IPS-11a (cell line): ENCODE measurements around the gene COL18A1.
"Not testable (repeated sequence)": the region's sequence is repeated elsewhere in the genome, so short reads cannot be mapped to it uniquely, and the experiment has no call there.

Experiments
- H3K4me3 ChIP-seq: one replicate; pipeline ENCODE4 v1.5.1; 2013; ENCODE audit warnings: low read depth, low read length, control low read depth

Gene COL18A1

GRCh38 chr21:45528028-45528705, 123.2 kb downstream of the COL18A1 start:
- no peak overlapping the region for H3K4me3 ChIP-seq

GRCh38 chr21:45528981-45529784, 124.2 kb downstream of the COL18A1 start:
- H3K4me3 ChIP-seq, result no peak overlapping the region

GRCh38 chr21:45529785-45530422, 124.9 kb downstream of the COL18A1 start:
- no peak overlapping the region for H3K4me3 ChIP-seq

GRCh38 chr21:45530423-45531113, 125.6 kb downstream of the COL18A1 start:
- H3K4me3 ChIP-seq, result no peak overlapping the region

GRCh38 chr21:45531114-45531392, 126.1 kb downstream of the COL18A1 start:
- H3K4me3 ChIP-seq, result not testable (repeated sequence)

GRCh38 chr21:45531393-45532215, 126.6 kb downstream of the COL18A1 start:
- no peak overlapping the region for H3K4me3 ChIP-seq

GRCh38 chr21:45532826-45533360, 127.9 kb downstream of the COL18A1 start:
- no peak overlapping the region for H3K4me3 ChIP-seq

- H3K4me3 ChIP-seq, result no peak overlapping the region
Observed at GRCh38 chr21:45533361-45533845, 128.4 kb downstream of the COL18A1 start.

GRCh38 chr21:45533846-45534635, 129.1 kb downstream of the COL18A1 start:
- H3K4me3 ChIP-seq, result no peak overlapping the region

- no peak overlapping the region for H3K4me3 ChIP-seq
Observed at GRCh38 chr21:45534636-45535331, 129.8 kb downstream of the COL18A1 start.

- H3K4me3 ChIP-seq, result no peak overlapping the region
Observed at GRCh38 chr21:45535341-45536081, 130.5 kb downstream of the COL18A1 start.

GRCh38 chr21:45536301-45537081, 131.5 kb downstream of the COL18A1 start:
- no peak overlapping the region for H3K4me3 ChIP-seq

- no peak overlapping the region for H3K4me3 ChIP-seq
Observed at GRCh38 chr21:45537111-45537745, 132.3 kb downstream of the COL18A1 start.

GRCh38 chr21:45537746-45538291, 132.9 kb downstream of the COL18A1 start:
- H3K4me3 ChIP-seq, result no peak overlapping the region

GRCh38 chr21:45538381-45539045, 133.5 kb downstream of the COL18A1 start:
- H3K4me3 ChIP-seq, result no peak overlapping the region
